DOHH2 (cell line): ENCODE results near the gene FBXO38.

Experiments used
- H3F3A ChIP-seq: fragments of 200-600 bp; sonication (generic), shearing (Covaris generic); 2 replicates; pipeline ENCODE4 v1.6.0; 2016; ENCODE audit warnings: antibody characterized with exemption, mild to moderate bottlenecking; ENCODE audit not compliant: control insufficient read depth, insufficient read depth
- H3K27ac ChIP-seq: fragments of 200-600 bp; sonication (generic); 2 replicates; pipeline ENCODE4 v1.5.1; 2014; ENCODE audit warnings: low read depth, mild to moderate bottlenecking, low read length, moderate library complexity
- H3K27me3 ChIP-seq: fragments of 200-600 bp; sonication (generic); 2 replicates; pipeline ENCODE4 v1.6.1; 2014; ENCODE audit warnings: mild to moderate bottlenecking, low read length, mixed read lengths; ENCODE audit not compliant: control insufficient read depth
- H3K36me3 ChIP-seq: fragments of 200-600 bp; sonication (generic); 2 replicates; pipeline ENCODE4 v1.6.1; 2014; ENCODE audit warnings: mild to moderate bottlenecking, low read length, moderate library complexity, mixed read lengths; ENCODE audit not compliant: control insufficient read depth
- H3K4me1 ChIP-seq: fragments of 200-600 bp; sonication (generic); 2 replicates; pipeline ENCODE4 v1.6.1; 2014; ENCODE audit warnings: mild to moderate bottlenecking, low read length, mixed read lengths; ENCODE audit not compliant: control insufficient read depth
- H3K4me2 ChIP-seq: fragments of 200-600 bp; sonication (generic); 2 replicates; pipeline ENCODE4 v1.6.0; 2014; ENCODE audit warnings: mild to moderate bottlenecking, low read length, moderate library complexity
- H3K4me3 ChIP-seq: fragments of 200-600 bp; sonication (generic); 2 replicates; pipeline ENCODE4 v1.5.1; 2014; ENCODE audit warnings: mild to moderate bottlenecking, low read length, mixed read lengths
- H3K79me2 ChIP-seq: fragments of 200-600 bp; sonication (generic); 2 replicates; pipeline ENCODE4 v1.6.1; 2014; ENCODE audit warnings: mild to moderate bottlenecking, low read length, mixed read lengths; ENCODE audit not compliant: control insufficient read depth
- H3K9me2 ChIP-seq: fragments of 200-600 bp; sonication (generic); replicated peaks from 2 replicates; pipeline ENCODE4 v1.6.1; 2014; ENCODE audit warnings: mild to moderate bottlenecking, low read length, mixed read lengths; ENCODE audit not compliant: control insufficient read depth
- H3K9me3 ChIP-seq: fragments of 200-600 bp; sonication (generic); 2 replicates; pipeline ENCODE4 v1.6.1; 2014; ENCODE audit warnings: antibody characterized with exemption, low read length, mixed read lengths; ENCODE audit not compliant: control insufficient read depth, insufficient read depth
- H4K20me1 ChIP-seq: fragments of 200-600 bp; sonication (generic); 2 replicates; pipeline ENCODE4 v1.6.0; 2014; ENCODE audit warnings: low read depth, mild to moderate bottlenecking, antibody characterized with exemption, low read length, moderate library complexity; ENCODE audit not compliant: control insufficient read depth, insufficient read depth
- EZH2phosphoT487 ChIP-seq: fragments of 200-600 bp; sonication (generic); IDR thresholded peaks from 2 replicates; pipeline ENCODE4 v1.6.1; 2017; ENCODE audit warnings: borderline replicate concordance, mild to moderate bottlenecking, antibody characterized with exemption, low read length, moderate library complexity, mixed read lengths
- TF ChIP-seq, protein P1 (sequence below): fragments of 200-600 bp; sonication (generic); IDR thresholded peaks from one replicate; pipeline ENCODE4 v1.5.1; 2014; ENCODE audit warnings: antibody characterized with exemption, mild to moderate bottlenecking, low read depth, low read length; ENCODE audit not compliant: poor library complexity, severe bottlenecking

FBXO38 gene

DNA sequence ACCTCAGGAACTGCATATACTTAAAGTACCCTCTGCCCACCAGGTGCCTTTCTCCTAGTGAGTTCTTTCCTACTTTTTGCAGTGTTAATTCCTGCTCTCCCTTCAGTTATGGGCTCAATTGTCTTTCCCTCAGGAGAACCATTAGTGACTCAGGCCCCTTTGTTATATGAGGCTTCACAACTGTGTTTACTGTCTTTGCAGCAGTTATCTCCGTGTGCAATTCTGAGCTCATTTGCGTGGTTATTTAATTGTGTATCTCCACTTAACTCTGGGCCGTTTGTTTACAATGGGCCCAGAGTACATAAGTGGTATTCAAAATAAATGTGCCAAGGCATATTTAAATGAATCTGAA is 9.6 kb downstream of the FBXO38 start:
- H3K4me2 ChIP-seq, result no peak overlapping the region
- no peak overlapping the region for H3K4me3 ChIP-seq
- H3K79me2 ChIP-seq, result peaks cover 82% of the 10 kb centered on the region
- peaks cover 10% of the 10 kb centered on the region; the same call in 1 of the 2 replicates for H3K4me1 ChIP-seq
- H3K27me3 ChIP-seq, result no peaks in the 10 kb centered on the region
- no peaks in the 10 kb centered on the region for H3F3A ChIP-seq
- H3K27ac ChIP-seq, result no peak overlapping the region
- peaks cover 10% of the 10 kb centered on the region; the same call in 1 of the 2 replicates for H4K20me1 ChIP-seq
- no peaks in the 10 kb centered on the region for H3K9me3 ChIP-seq
- no peak for TF ChIP-seq EZH2phosphoT487
- TF ChIP-seq, protein P1, sequence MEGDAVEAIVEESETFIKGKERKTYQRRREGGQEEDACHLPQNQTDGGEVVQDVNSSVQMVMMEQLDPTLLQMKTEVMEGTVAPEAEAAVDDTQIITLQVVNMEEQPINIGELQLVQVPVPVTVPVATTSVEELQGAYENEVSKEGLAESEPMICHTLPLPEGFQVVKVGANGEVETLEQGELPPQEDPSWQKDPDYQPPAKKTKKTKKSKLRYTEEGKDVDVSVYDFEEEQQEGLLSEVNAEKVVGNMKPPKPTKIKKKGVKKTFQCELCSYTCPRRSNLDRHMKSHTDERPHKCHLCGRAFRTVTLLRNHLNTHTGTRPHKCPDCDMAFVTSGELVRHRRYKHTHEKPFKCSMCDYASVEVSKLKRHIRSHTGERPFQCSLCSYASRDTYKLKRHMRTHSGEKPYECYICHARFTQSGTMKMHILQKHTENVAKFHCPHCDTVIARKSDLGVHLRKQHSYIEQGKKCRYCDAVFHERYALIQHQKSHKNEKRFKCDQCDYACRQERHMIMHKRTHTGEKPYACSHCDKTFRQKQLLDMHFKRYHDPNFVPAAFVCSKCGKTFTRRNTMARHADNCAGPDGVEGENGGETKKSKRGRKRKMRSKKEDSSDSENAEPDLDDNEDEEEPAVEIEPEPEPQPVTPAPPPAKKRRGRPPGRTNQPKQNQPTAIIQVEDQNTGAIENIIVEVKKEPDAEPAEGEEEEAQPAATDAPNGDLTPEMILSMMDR, result no peak
- H3K9me2 ChIP-seq, result no peaks in the 10 kb centered on the region
- peaks cover 66% of the 10 kb centered on the region for H3K36me3 ChIP-seq

DNA sequence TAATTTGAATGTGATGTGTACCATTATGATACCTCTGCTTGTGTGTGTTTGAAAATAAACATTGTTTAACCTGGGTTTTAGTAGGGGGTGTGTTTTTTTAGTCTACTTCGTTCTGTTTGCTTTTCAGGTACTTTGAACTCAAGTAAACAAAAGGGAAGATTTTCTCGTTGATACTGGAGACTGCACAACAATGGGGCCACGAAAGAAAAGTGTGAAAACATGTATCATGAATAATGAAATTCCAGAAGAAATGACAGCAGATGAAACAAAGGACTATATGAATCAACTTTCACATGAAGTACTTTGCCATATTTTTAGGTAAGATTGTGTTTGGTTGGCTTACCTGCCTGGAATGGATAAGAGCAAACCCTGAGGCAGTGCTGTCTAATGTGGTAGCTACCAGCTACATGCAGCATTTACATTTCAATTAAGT is 10.8 kb downstream of the FBXO38 start:
- Histone ChIP-seq H3K36me3 (peaks cover 68% of the 10 kb centered on the region), H3K79me2 (peaks cover 74% of the 10 kb centered on the region), H3F3A (no peaks in the 10 kb centered on the region), H3K9me2 (no peaks in the 10 kb centered on the region), H3K9me3 (no peaks in the 10 kb centered on the region), H3K27me3 (no peaks in the 10 kb centered on the region), H3K4me2 (no peak overlapping the region), H4K20me1 (peaks cover 6% of the 10 kb centered on the region; the same call in 1 of the 2 replicates), H3K4me3 (no peak overlapping the region), H3K27ac (no peak overlapping the region), H3K4me1 (peaks cover 5% of the 10 kb centered on the region; the same call in 1 of the 2 replicates)
- TF ChIP-seq, protein P1, result no peak
- TF ChIP-seq EZH2phosphoT487, result no peak

DNA sequence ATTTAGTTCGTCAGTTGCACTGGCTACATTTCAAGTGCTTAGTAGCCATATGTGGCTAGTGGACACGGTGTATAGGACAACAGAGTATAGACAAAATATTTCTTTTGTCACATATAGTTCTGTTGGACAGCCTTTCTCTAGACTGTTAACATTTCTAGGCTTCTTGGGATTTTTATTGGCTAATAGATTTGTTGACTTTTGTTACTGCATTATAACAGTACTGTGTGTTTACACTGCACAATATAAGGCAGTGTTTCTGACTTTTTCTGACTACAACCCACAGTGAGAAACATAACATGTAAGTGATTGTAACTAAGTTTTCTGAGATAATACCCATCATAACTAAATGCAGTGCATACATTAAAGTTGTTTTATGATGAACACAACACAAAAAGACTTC is 11.3 kb downstream of the FBXO38 start:
- H3K36me3 ChIP-seq, result peaks cover 72% of the 10 kb centered on the region
- H3K27me3 ChIP-seq, result no peaks in the 10 kb centered on the region
- H3K79me2 ChIP-seq, result peaks cover 70% of the 10 kb centered on the region
- peaks cover 5% of the 10 kb centered on the region; the same call in 1 of the 2 replicates for H3K4me1 ChIP-seq
- H4K20me1 ChIP-seq, result peaks cover 6% of the 10 kb centered on the region; the same call in 1 of the 2 replicates
- H3K4me3 ChIP-seq, result no peak overlapping the region
- H3K4me2 ChIP-seq, result no peak overlapping the region
- no peak overlapping the region for H3K27ac ChIP-seq
- no peaks in the 10 kb centered on the region for H3K9me2 ChIP-seq
- H3F3A ChIP-seq, result no peaks in the 10 kb centered on the region
- TF ChIP-seq, protein P1, result no peak
- TF ChIP-seq EZH2phosphoT487, result no peak
- H3K9me3 ChIP-seq, result no peaks in the 10 kb centered on the region
